Liver (tissue), 9 donors: Measurements from ENCODE around the gene AEBP1. TPM values are rescaled to one million over a fixed set of nuclear protein-coding genes. Genes with fewer than 3 reads are reported as not detected.

Experiments used
- DNase-seq: peaks from one replicate; pipeline ENCODE4 v3.0.0-alpha.2; 2017; ENCODE audit warnings: low spot score
- H3K27ac ChIP-seq, 2 donors: one replicate each; pipeline ENCODE4 v1.7.0; 2013; ENCODE audit warnings: inconsistent platforms in 2 of 2, low read length in 2 of 2, control low read depth in 1 of 2, low read depth in 1 of 2, mild to moderate bottlenecking in 1 of 2
- H3K27me3 ChIP-seq, 4 donors: one replicate each; pipeline versions ENCODE4 v1.6.1 to v1.7.0; 2013; ENCODE audit warnings: low read length in 3 of 4, inconsistent platforms in 1 of 4, mild to moderate bottlenecking in 1 of 4, moderate library complexity in 1 of 4; ENCODE audit not compliant: control insufficient read depth in 4 of 4, insufficient read depth in 4 of 4
- H3K36me3 ChIP-seq, 4 donors: one replicate each; pipeline versions ENCODE4 v1.6.1 to v1.7.0; 2013; ENCODE audit warnings: low read length in 3 of 4, mild to moderate bottlenecking in 3 of 4, low read depth in 1 of 4, moderate library complexity in 1 of 4; ENCODE audit not compliant: control insufficient read depth in 4 of 4, insufficient read depth in 3 of 4
- H3K4me1 ChIP-seq, 4 donors: one replicate each; pipeline versions ENCODE4 v1.6.1 to v1.7.0; 2013; ENCODE audit warnings: low read length in 3 of 4, mild to moderate bottlenecking in 3 of 4, moderate library complexity in 1 of 4; ENCODE audit not compliant: control insufficient read depth in 4 of 4, insufficient read depth in 4 of 4
- H3K4me3 ChIP-seq, 3 donors: one replicate each; pipeline versions ENCODE4 v1.6.1 to v1.7.0; 2013; ENCODE audit warnings: low read length in 3 of 3, control low read depth in 1 of 3, low read depth in 1 of 3, mild to moderate bottlenecking in 1 of 3
- H3K9ac ChIP-seq, 2 donors: one replicate each; pipeline ENCODE4 v1.7.0; 2013; ENCODE audit warnings: low read length in 2 of 2, mild to moderate bottlenecking in 2 of 2, moderate library complexity in 2 of 2, control low read depth in 1 of 2, low read depth in 1 of 2
- H3K9me3 ChIP-seq, 4 donors: one replicate each; pipeline versions ENCODE4 v1.6.1 to v1.7.0; 2013; ENCODE audit warnings: low read length in 3 of 4; ENCODE audit not compliant: control insufficient read depth in 4 of 4
- ATF3 ChIP-seq: IDR thresholded peaks from 2 replicates; pipeline ENCODE4 v1.6.1; 2016; ENCODE audit warnings: antibody characterized with exemption
- CTCF ChIP-seq: fragments of 150-350 bp; IDR thresholded peaks from 2 replicates; pipeline ENCODE4 v1.5.1; 2017; ENCODE audit warnings: improper control_type of control experiment, low read depth, low read length; ENCODE audit not compliant: missing input control
- FOXA1 ChIP-seq: IDR thresholded peaks from 2 replicates; pipeline ENCODE4 v1.6.1; 2016; ENCODE audit warnings: antibody characterized with exemption
- FOXA2 ChIP-seq: IDR thresholded peaks from 2 replicates; pipeline ENCODE4 v1.6.1; 2016; ENCODE audit warnings: antibody characterized with exemption
- GABPA ChIP-seq, 2 donors: IDR thresholded peaks in 1 of 2; conservative IDR thresholded peaks in 1 of 2; 2 replicates each; pipeline ENCODE4 v1.6.1; 2016; ENCODE audit warnings: antibody characterized with exemption in 2 of 2, mild to moderate bottlenecking in 1 of 2, moderate library complexity in 1 of 2
- JUND ChIP-seq, 2 donors: IDR thresholded peaks; 2 replicates each; pipeline ENCODE4 v1.6.1; 2016; ENCODE audit warnings: antibody characterized with exemption in 2 of 2
- MAX ChIP-seq: IDR thresholded peaks from 2 replicates; pipeline ENCODE4 v1.6.1; 2016; ENCODE audit warnings: antibody characterized with exemption
- NR2F2 ChIP-seq: IDR thresholded peaks from 2 replicates; pipeline ENCODE4 v1.6.1; 2016; ENCODE audit warnings: antibody characterized with exemption
- RAD21 ChIP-seq, 2 donors: IDR thresholded peaks; 2 replicates each; pipeline ENCODE4 v1.6.1; 2016; ENCODE audit warnings: antibody characterized with exemption in 2 of 2, mild to moderate bottlenecking in 2 of 2
- REST ChIP-seq: IDR thresholded peaks from 2 replicates; pipeline ENCODE4 v1.6.1; 2016; ENCODE audit warnings: antibody characterized with exemption, mild to moderate bottlenecking
- RXRA ChIP-seq, 2 donors: IDR thresholded peaks; 2 replicates each; pipeline ENCODE4 v1.6.1; 2017 to 2018; ENCODE audit warnings: antibody characterized with exemption in 2 of 2, mild to moderate bottlenecking in 1 of 2
- SP1 ChIP-seq: IDR thresholded peaks from 2 replicates; pipeline ENCODE4 v1.6.1; 2018; ENCODE audit warnings: antibody characterized with exemption, mild to moderate bottlenecking
- TAF1 ChIP-seq: conservative IDR thresholded peaks from 2 replicates; pipeline ENCODE4 v1.6.1; 2016; ENCODE audit warnings: antibody characterized with exemption, mild to moderate bottlenecking
- YY1 ChIP-seq: IDR thresholded peaks from 2 replicates; pipeline ENCODE4 v1.6.1; 2016; ENCODE audit warnings: antibody characterized with exemption, mild to moderate bottlenecking
- ZBTB33 ChIP-seq: IDR thresholded peaks from 2 replicates; pipeline ENCODE4 v1.6.1; 2016; ENCODE audit warnings: antibody characterized with exemption
- WGBS: extraction: QIAGEN DNeasy Blood & Tissue Kit; methylation state at CpG from one replicate; pipeline ENCODE4 v1.1.7; 2013; 5-methylcytosine and 5-hydroxymethylcytosine counted together
- polyA plus RNA-seq, 2 donors: library from polyadenylated mRNA; stranded (reverse) in 1 of 2; unstranded in 1 of 2; fragments of 200-250 nt in 1 of 2; fragments of >200 nt in 1 of 2; fragmentation: Nextera tagmentation in 1 of 2; extraction: Ambion mirVana in 1 of 2; gene quantifications; one replicate each; pipeline versions ENCODE4 v1.2.1 to v1.2.3, GENCODE V29; 2013 to 2015
- total RNA-seq, 2 donors: library from RNA; depleted of rRNA; stranded (reverse); fragments of >200 nt; gene quantifications; one replicate each; pipeline ENCODE4 v1.2.3, GENCODE V29; 2014
- donor health status: healthy.
- donor health status: healthy.
- donor health status: healthy.
- donor health status: healthy.
- donor health status: healthy.

Gene AEBP1
- total and polyA plus RNA-seq, 4 donors = 3.4 to 13.3 (median 7.7) TPM

GRCh38 chr7:44140341-44140740, 36.2 kb downstream of the AEBP1 start:
- no peak overlapping the region for H3K9ac ChIP-seq
- H3K4me3 ChIP-seq = no peak overlapping the region
- no peak overlapping the region for H3K27ac ChIP-seq
- no peaks in the 10 kb centered on the region for H3K9me3 ChIP-seq
- H3K36me3 ChIP-seq = peaks cover 0 to 2% (median 0%) of the 10 kb centered on the region in 4 donors
- 91% methylated on average over 10 of the region's 10 CpGs for WGBS
- no peak for DNase-seq
- H3K4me1 ChIP-seq = no peaks in the 10 kb centered on the region
- TF ChIP-seq FOXA2 = no peak
- H3K27me3 ChIP-seq = no peaks in the 10 kb centered on the region

GRCh38 chr7:44141221-44141850, 37.2 kb downstream of the AEBP1 start, which contains the start of gene MYL7:
TSS of gene MYL7 (minus strand) at chr7:44141332. CDS start at chr7:44141305, 27 bp downstream.
- no peak for DNase-seq
- Histone ChIP-seq H3K36me3 (peaks cover 0 to 2% (median 0%) of the 10 kb centered on the region in 4 donors), H3K4me1 (peaks cover 0 to 3% (median under 1%) of the 10 kb centered on the region in 4 donors), H3K4me3 (no peak within 1 kb of the TSS), H3K9ac (no peak within 1 kb of the TSS), H3K27ac (no peak within 1 kb of the TSS), H3K27me3 (no peaks in the 10 kb centered on the region), H3K9me3 (no peaks in the 10 kb centered on the region)
- TF ChIP-seq FOXA1 = no peak
- no peak for TF ChIP-seq JUND (IDR thresholded peaks at IDR 0.05)
- TF ChIP-seq CTCF = no peak
- TF ChIP-seq FOXA2 = no peak
- TF ChIP-seq RAD21 (IDR thresholded peaks at IDR 0.05) = no peak
- no peak for TF ChIP-seq SP1
- no peak for TF ChIP-seq RXRA (IDR thresholded peaks at IDR 0.05)
- TF ChIP-seq ZBTB33 = no peak
- TF ChIP-seq NR2F2 = no peak
- TF ChIP-seq MAX = no peak
- no peak for TF ChIP-seq TAF1
- TF ChIP-seq REST = no peak
- no peak for TF ChIP-seq ATF3
- TF ChIP-seq GABPA (IDR thresholded peaks at IDR 0.05 in 1 of 2, conservative IDR thresholded peaks at IDR 0.05 in 1 of 2) = no peak
- TF ChIP-seq YY1 = no peak
- WGBS = 81% methylated on average over 6 of the region's 6 CpGs
